K562 (cell line): ENCODE results near the gene DENND10. TPM values are rescaled to one million over a fixed set of nuclear protein-coding genes. Genes with fewer than 3 reads are reported as not detected.

Source experiments
- ARNT ChIP-seq, 2 experiments: fragments of 450-650 bp; IDR thresholded peaks; 2 replicates each; pipeline ENCODE4 v1.6.1; 2016; ENCODE audit warnings: mild to moderate bottlenecking in 1 of 2
- CHD2 ChIP-seq: IDR thresholded peaks from 2 replicates; pipeline ENCODE4 v1.6.1; 2011; ENCODE audit warnings: low read depth, low read length
- HMBOX1 ChIP-seq: sonication (generic); IDR thresholded peaks from 2 replicates; pipeline ENCODE4 v1.6.1; 2016
- HMG20A ChIP-seq: fragments of 450-650 bp; formaldehyde crosslinking; conservative IDR thresholded peaks from 2 replicates; pipeline ENCODE4 v1.4.0; 2020; ENCODE audit warnings: mild to moderate bottlenecking, mixed read lengths
- ILK ChIP-seq: fragments of 450-650 bp; IDR thresholded peaks from 2 replicates; pipeline ENCODE4 v1.6.1; 2016; ENCODE audit warnings: missing genetic modification characterization, low read depth, mild to moderate bottlenecking, missing compliant biosample characterization, moderate library complexity, borderline replicate concordance
- KDM4B ChIP-seq, 2 experiments: fragments of 450-650 bp in 1 of 2; sonication (generic) in 1 of 2; IDR thresholded peaks; 2 replicates each; pipeline ENCODE4 v1.6.1; 2016 to 2017; ENCODE audit warnings: borderline replicate concordance in 2 of 2, antibody characterized with exemption in 1 of 2, low read depth in 1 of 2, mild to moderate bottlenecking in 1 of 2
- MAFF ChIP-seq: IDR thresholded peaks from 2 replicates; pipeline ENCODE4 v1.6.1; 2012; ENCODE audit warnings: low read length, improper control_type of control experiment
- MAFK ChIP-seq: IDR thresholded peaks from 2 replicates; pipeline ENCODE4 v1.6.1; 2011; ENCODE audit warnings: low read length, improper control_type of control experiment
- MED1 ChIP-seq: sonication (generic); formaldehyde crosslinking; IDR thresholded peaks from 2 replicates; pipeline ENCODE4 v1.8.1; 2023; ENCODE audit warnings: missing genetic modification reagents, borderline replicate concordance
- MTF1 ChIP-seq: fragments of 250-450 bp; sonication (Bioruptor Pico); IDR thresholded peaks from 2 replicates; pipeline ENCODE4 v1.9.0; 2021; ENCODE audit warnings: moderate library complexity, mild to moderate bottlenecking, inconsistent platforms, borderline replicate concordance
- NFE2 ChIP-seq: IDR thresholded peaks from 2 replicates; pipeline ENCODE4 v1.6.1; 2014; ENCODE audit warnings: antibody characterized with exemption, low read depth
- RERE ChIP-seq: sonication (generic); formaldehyde crosslinking; IDR thresholded peaks from 2 replicates; pipeline ENCODE4 v1.8.0; 2023; ENCODE audit warnings: missing genetic modification reagents, mild to moderate bottlenecking, borderline replicate concordance
- SMARCB1 ChIP-seq: IDR thresholded peaks from 2 replicates; pipeline ENCODE4 v1.6.1; 2011; ENCODE audit warnings: improper control_type of control experiment, low read depth; ENCODE audit not compliant: insufficient read length
- STAG1 ChIP-seq: sonication (generic); formaldehyde crosslinking; IDR thresholded peaks from 2 replicates; pipeline ENCODE4 v1.5.0; 2020; ENCODE audit warnings: missing genetic modification reagents, borderline replicate concordance
- TEAD1 ChIP-seq, 2 experiments: fragments of 450-650 bp in 1 of 2; sonication (generic) in 1 of 2; formaldehyde crosslinking; IDR thresholded peaks; 2 replicates each; pipeline versions ENCODE4 v1.4.0 to v1.8.0; 2020 to 2022; ENCODE audit warnings: mild to moderate bottlenecking in 2 of 2, missing genetic modification reagents in 1 of 2
- TSHZ1 ChIP-seq: fragments of 250-450 bp; sonication (Bioruptor Pico); IDR thresholded peaks from 2 replicates; pipeline ENCODE4 v1.4.0; 2020; ENCODE audit warnings: mild to moderate bottlenecking, moderate library complexity
- polyA plus RNA-seq, 8 experiments: library from polyadenylated mRNA; depleted of rRNA in 4 of 8; stranded (reverse) in 5 of 8; unstranded in 3 of 8; fragments of >200 nt; fragmentation: Nextera tagmentation in 2 of 8; fragmentation: Illumina TruSeq in 1 of 8; extraction: Ambion mirVana in 2 of 8; extraction: Trizol in 1 of 8; gene quantifications; 2 replicates each; pipeline versions ENCODE4 v1.2.1 to v1.2.3, GENCODE V29; 2011 to 2014; ENCODE audit warnings: inconsistent platforms in 1 of 8, missing spikeins in 1 of 8
- total RNA-seq, 7 experiments: library from RNA; depleted of rRNA in 6 of 7; stranded (reverse); fragments of >200 nt in 6 of 7; fragmentation: Illumina TruSeq in 2 of 7; extraction: Trizol in 2 of 7; gene quantifications; 2 replicates each; pipeline versions ENCODE4 v1.2.1 to v1.2.3, GENCODE V29; 2011 to 2021; ENCODE audit warnings: low replicate concordance in 1 of 7

Gene DENND10
- total and polyA plus RNA-seq, 9 of the 15 experiments (the other 6 are each of a cell fraction or from before 2014, with no cell fraction given) = 9.4 to 20.0 (median 12.5) TPM

GRCh38 chr10:119165171-119166117 is 61.5 kb downstream of the DENND10 start, which contains the start of gene SFXN4 (continued):
- TF ChIP-seq RERE (CRISPR knock-in tag) (no peak), HMG20A (CRISPR knock-in tag) (no peak), SMARCB1 (no peak), MED1 (CRISPR knock-in tag) (no peak), TSHZ1 (CRISPR knock-in tag) (no peak), MAFK (no peak), STAG1 (CRISPR knock-in tag) (no peak), MTF1 (no peak), ILK (tag) (no peak), NFE2 (no peak), ARNT (IDR thresholded peaks at IDR 0.05) (no peak), HMBOX1 (no peak), MAFF (no peak), CHD2 (no peak), TEAD1 (CRISPR knock-in tag; IDR thresholded peaks at IDR 0.05) (no peak; a peak in 1 of 4 replicates), KDM4B (IDR thresholded peaks at IDR 0.05; ENCODE audit: borderline replicate concordance in 2 of 2, low read depth in 1 of 2) (no peak)
